Epithelial cell of alveolus of lung (primary cell): ENCODE data around the gene CFAP100. TPM values are rescaled to one million over a fixed set of nuclear protein-coding genes. Genes with fewer than 3 reads are reported as not detected.

Source experiments
- total RNA-seq: library from RNA; depleted of rRNA; stranded (reverse); fragments of >200 nt; gene quantifications from 2 replicates; pipeline ENCODE4 v1.2.1, GENCODE V29; 2015

CFAP100 gene
- not detected in 2 replicates for total RNA-seq

GRCh38 chr3:126394179-126394976 lies at the start of gene CFAP100:
CFAP100 (plus strand) TSS chr3:126394909; CDS start chr3:126396001, 1,092 bp downstream.

DNA sequence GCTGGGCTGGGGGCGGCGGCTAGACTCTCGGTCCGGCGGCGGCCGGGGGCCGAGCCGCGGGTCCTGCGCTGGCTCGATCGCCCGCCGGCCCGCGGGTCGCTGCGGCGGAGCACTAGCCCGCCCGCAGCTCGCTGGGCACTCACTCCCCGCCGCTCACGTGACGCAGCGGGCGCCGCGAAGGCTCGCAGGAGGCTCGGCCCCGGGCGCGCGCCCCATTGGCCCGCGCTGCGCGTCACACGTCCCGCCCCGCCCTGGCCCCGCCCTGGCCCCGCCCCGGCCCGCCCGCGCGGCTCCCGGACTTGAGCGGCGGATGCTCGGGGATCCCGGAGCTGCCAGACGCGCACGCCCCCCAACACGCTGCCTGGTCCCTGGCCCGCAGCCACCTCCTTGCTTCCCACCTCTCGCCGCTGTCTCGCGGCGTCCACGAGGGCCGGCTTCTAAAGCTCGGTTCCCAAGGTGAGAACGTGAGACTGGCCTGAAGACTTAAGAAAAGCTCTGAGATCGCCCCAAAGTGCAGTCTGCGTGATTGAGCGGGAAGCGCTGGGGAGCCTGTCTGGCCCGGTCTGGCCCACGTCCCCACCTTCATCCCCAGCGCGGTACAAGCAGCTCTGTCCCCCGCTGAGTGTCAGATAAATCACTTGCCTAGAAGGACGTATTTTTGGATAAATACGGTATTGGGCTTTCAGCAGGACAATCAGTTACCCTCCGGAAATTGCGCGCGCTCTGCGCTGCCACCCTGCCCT lies 37.2 kb upstream of the CFAP100 start, which contains the start of gene KLF15:
Gene KLF15 (minus strand): TSS at position 114 of the 743 bp plus-strand sequence. CDS start 4,486 bp downstream, outside the sequence.

GRCh38 chr3:126475413-126476114 lies 80.9 kb downstream of the CFAP100 start, which contains the start of gene ZXDC:
ZXDC (minus strand) TSS chr3:126475891; CDS start chr3:126475865, 26 bp downstream.

Other genes with a start within 250 kb of the CFAP100 start
- not detected in 2 replicates for gene ALDH1L1, start 214.3 kb upstream of the CFAP100 start, total RNA-seq
- gene KLF15, start 37.5 kb upstream of the CFAP100 start, total RNA-seq, result 2.1 and 9.5 TPM in 2 replicates
- 11.8 and 17.5 TPM in 2 replicates for gene ZXDC, start 81.0 kb downstream of the CFAP100 start, total RNA-seq
- gene UROC1, start 122.9 kb downstream of the CFAP100 start, total RNA-seq, result not detected in 2 replicates
- gene CHST13, start 129.2 kb downstream of the CFAP100 start, total RNA-seq, result not detected in 2 replicates
- not detected in 2 replicates for gene C3orf22, start 164.0 kb downstream of the CFAP100 start, total RNA-seq